ENCODE data around the gene PSMD13. TPM values are rescaled to one million over a fixed set of nuclear protein-coding genes. Genes with fewer than 3 reads are reported as not detected.

PSMD13 gene
- total RNA-seq, 1 donor from 2014 or later = 71.9 TPM

DNA sequence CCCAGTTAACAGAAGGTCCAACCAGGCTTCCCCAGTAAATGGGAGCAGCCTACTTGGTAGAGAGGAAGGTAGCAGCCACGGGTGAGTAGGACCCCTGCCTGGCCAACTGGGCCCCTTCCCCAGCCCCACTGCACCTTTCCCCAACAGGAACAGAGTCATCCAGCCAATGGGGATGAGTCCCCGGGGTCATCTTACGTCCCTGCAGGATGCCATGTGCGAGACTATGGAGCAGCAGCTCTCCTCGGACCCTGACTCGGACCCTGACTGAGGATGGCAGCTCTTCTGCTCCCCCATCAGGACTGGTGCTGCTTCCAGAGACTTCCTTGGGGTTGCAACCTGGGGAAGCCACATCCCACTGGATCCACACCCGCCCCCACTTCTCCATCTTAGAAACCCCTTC, 22.7 kb upstream of the PSMD13 start:
- no peak overlapping the region for H3K4me3 ChIP-seq
- peaks cover 23% of the 10 kb centered on the region for H3K4me1 ChIP-seq
- H3K9me3 ChIP-seq = no peaks in the 10 kb centered on the region
- H3K36me3 ChIP-seq = peaks cover 0 to 62% of the 10 kb centered on the region in 2 donors
- H3K27me3 ChIP-seq = no peaks in the 10 kb centered on the region
- TF ChIP-seq POLR2A (IDR thresholded peaks at IDR 0.05) (no peak), CTCF (IDR thresholded peaks at IDR 0.05) (no peak), POLR2AphosphoS5 (IDR thresholded peaks at IDR 0.05; ENCODE audit: insufficient read depth in 1 of 2, low read depth in 1 of 2) (no peak)
- intact Hi-C loops (cut with DNase I) = no loop called here
- no peak overlapping the region for H3K27ac ChIP-seq
- DNase-seq (ENCODE audit: extremely low spot score in 2 of 2) = no peak

DNA sequence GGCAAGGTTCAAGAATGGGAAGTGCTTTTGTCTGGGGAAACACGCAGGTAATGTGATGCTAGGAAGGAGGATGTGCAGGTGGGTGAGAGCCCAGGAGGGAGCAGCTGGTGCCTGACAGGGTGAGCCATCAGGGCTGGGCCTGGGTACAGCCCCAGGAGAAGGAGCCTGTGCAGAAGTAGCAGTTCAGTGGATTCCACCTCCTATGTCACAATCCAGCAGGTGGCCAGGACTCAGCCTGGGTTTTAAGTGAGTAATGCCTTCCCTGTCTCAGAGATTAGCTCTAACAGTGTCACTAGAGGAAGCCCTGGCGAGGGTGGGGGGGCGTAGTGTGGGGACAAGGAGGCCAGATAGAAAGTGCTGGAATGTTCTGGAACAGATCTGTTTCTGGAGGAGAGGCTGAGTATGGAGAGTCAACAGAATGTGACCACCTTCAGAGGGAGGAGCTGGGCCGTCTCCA, 21.2 kb upstream of the PSMD13 start:
- Histone ChIP-seq H3K9me3 (no peaks in the 10 kb centered on the region), H3K27me3 (no peaks in the 10 kb centered on the region), H3K4me1 (peaks cover 7% of the 10 kb centered on the region), H3K36me3 (peaks cover 0 to 49% of the 10 kb centered on the region in 2 donors), H3K27ac (no peak overlapping the region), H3K4me3 (no peak overlapping the region)
- TF ChIP-seq POLR2AphosphoS5 (IDR thresholded peaks at IDR 0.05; ENCODE audit: insufficient read depth in 1 of 2, low read depth in 1 of 2) (no peak), CTCF (IDR thresholded peaks at IDR 0.05) (no peak), POLR2A (IDR thresholded peaks at IDR 0.05) (no peak)
- DNase-seq (ENCODE audit: extremely low spot score in 2 of 2) = no peak
- intact Hi-C loops (cut with DNase I) = no loop called here

DNA sequence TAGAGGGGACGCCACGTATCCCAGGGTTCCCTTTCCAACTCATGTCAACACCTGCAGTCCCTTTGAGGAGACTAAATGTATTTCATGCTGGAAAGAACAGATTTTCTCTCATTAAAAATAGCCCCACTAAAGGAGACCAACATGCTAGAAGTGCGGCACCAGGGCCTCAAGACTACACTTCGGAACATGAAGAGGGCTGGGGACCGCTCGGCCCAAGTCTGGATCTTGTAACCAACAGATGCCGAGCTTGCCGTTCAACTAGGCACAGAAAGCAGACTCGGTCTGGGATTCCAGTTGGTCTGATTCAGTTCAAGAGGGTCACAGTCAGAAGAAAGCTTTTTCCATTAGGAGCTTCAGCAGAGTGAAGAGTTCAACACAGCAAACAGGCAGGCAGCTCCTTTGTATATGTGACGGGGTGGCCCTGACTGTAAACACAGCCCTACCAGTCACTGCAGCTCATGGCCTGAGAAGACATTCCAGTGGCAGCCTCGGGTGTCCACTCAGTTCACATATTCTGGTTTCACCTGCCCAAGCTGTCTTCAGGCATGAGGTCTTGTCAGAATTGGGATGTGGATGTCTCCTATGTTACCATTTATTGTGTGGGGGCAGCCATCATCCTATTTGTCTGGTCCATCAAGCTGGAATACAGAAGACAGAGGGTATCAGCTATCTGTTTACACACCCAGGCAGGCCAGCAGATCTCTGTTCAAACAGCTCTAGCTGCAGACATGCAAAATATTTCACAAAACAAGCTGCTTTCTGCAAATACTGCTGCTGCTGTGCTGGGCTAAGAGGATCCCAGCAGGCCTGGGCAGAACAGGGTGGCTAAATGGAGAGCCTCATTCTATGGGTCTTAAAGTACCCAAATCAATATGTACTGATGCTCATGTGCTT, 20.4 kb upstream of the PSMD13 start:
- peaks cover 0 to 41% of the 10 kb centered on the region in 2 donors for H3K36me3 ChIP-seq
- H3K27ac ChIP-seq = no peak overlapping the region
- no peak overlapping the region for H3K4me3 ChIP-seq
- no peaks in the 10 kb centered on the region for H3K9me3 ChIP-seq
- TF ChIP-seq POLR2AphosphoS5 (IDR thresholded peaks at IDR 0.05; ENCODE audit: insufficient read depth in 1 of 2, low read depth in 1 of 2) (no peak), POLR2A (IDR thresholded peaks at IDR 0.05) (no peak), CTCF (IDR thresholded peaks at IDR 0.05) (no peak)
- intact Hi-C loops (cut with DNase I) = no loop called here
- H3K27me3 ChIP-seq = no peaks in the 10 kb centered on the region
- peaks cover under 1% of the 10 kb centered on the region for H3K4me1 ChIP-seq
- no peak for DNase-seq (ENCODE audit: extremely low spot score in 2 of 2)

GRCh38 chr11:217704-218103, 19.1 kb upstream of the PSMD13 start:
- no peak overlapping the region for H3K4me3 ChIP-seq
- H3K9me3 ChIP-seq = no peaks in the 10 kb centered on the region
- H3K36me3 ChIP-seq = peaks cover 0 to 28% of the 10 kb centered on the region in 2 donors
- no peaks in the 10 kb centered on the region for H3K4me1 ChIP-seq
- H3K27ac ChIP-seq = no peak overlapping the region
- intact Hi-C loops (cut with DNase I) = no loop called here
- no peak for DNase-seq (ENCODE audit: extremely low spot score in 2 of 2)
- no peak for TF ChIP-seq POLR2A (IDR thresholded peaks at IDR 0.05)
- TF ChIP-seq POLR2AphosphoS5 (IDR thresholded peaks at IDR 0.05; ENCODE audit: insufficient read depth in 1 of 2, low read depth in 1 of 2) = no peak
- TF ChIP-seq CTCF (IDR thresholded peaks at IDR 0.05) = no peak
- H3K27me3 ChIP-seq = no peaks in the 10 kb centered on the region

Measured in vagina (tissue), 2 donors.